Activated effector memory CD4-positive, alpha-beta T cell treated with Interleukin-2 at 50 U/mL for 16 hours (primary cell): ENCODE results near the gene MAEA.
"Not testable (repeated sequence)": the region's sequence is repeated elsewhere in the genome, so short reads cannot be mapped to it uniquely, and the experiment has no call there.

Source experiments
- DNase-seq: peaks from one replicate; pipeline ENCODE4 v3.0.0-alpha.2; 2020

Gene MAEA

DNA sequence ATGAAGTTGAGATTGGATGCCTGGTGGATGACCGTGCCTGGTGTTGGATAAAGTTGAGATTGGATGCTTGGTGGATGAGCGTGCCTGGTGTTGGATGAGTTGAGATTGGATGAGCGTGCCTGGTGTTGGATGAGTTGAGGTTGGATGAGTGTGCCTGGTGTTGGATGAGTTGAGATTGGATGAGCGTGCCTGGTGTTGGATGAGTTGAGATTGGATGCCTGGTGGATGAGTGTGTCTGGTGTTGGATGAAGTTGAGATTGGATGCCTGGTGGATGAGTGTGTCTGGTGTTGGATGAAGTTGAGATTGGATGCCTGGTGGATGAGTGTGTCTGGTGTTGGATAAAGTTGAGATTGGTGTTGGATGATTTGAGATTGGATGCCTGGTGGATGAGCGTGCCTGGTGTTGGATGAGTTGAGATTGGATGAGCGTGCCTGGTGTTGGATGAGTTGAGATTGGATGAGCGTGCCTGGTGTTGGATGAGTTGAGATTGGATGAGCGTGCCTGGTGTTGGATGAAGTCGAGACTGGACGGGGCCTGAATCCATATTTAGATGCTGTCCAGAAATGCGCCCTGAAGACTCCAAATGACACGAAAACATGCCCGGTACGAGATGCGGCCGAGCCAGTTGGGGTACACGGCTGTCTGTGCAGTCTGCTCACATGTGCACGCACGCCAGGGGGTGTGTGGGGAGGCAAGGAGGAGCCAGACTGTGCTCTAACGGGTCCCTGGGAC lies 34.9 kb downstream of the MAEA start:
- not testable (repeated sequence) for DNase-seq

DNA sequence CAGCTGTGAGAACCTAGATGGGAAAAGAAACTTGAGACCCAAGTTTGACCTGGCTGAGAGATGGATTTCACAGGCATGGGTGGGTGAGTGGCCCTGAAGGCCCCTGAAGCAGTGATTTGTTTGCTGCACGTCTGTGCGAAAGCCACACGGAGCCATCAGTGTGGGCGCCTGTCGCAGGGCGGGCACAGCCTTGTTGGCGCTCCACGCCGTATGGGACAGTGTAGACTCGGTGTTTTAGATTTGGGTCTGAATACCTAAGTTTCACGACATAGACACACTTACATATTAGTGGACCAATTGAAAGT lies 35.4 kb downstream of the MAEA start:
- DNase-seq: no peak

DNA sequence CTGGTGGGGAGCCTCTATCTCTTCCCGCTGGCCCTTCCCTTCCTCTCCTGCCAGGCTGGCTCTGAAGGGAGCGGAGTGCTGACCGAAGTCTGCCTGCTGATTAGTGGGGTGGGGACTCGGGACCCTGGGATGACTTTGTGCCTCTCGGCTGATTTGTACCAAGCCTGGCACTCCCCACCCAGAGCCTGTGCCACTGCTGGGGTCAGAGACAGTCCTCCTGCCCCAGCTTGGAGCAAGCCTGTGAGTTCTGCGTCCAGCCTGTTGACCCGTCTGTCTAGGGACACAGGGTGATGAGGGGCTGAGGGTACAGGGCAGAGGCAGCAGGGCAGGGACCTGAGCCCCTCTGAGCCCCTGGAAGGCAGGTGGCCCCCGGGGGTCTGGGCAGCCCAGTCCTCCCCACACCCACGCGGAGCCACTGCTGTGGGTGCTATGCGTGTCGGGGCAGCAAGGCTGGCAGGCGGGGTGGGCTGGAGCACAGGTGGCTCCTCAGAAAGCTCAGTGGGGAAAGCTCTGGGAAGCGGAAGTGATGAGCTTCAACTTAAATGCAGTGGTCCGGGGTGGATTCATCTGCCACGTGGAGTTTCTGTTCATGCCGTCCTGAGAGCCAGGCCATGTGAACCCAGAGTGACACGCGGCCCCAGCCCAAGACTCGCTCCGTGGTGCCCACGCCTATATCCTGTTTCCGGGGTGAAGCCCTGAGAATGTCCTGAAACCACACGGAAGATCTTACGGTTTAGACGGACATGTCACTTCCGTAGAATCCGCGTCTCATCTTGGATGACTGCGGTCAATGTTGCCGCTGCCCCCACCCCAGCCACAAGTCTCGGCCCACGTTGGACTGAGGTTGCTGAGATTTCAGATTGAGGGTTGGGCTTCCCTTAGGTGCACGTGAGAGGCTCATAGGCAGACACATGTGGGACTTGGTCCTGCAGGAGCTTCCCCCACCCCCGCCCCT lies 36.3 kb downstream of the MAEA start:
- no peak for DNase-seq

DNA sequence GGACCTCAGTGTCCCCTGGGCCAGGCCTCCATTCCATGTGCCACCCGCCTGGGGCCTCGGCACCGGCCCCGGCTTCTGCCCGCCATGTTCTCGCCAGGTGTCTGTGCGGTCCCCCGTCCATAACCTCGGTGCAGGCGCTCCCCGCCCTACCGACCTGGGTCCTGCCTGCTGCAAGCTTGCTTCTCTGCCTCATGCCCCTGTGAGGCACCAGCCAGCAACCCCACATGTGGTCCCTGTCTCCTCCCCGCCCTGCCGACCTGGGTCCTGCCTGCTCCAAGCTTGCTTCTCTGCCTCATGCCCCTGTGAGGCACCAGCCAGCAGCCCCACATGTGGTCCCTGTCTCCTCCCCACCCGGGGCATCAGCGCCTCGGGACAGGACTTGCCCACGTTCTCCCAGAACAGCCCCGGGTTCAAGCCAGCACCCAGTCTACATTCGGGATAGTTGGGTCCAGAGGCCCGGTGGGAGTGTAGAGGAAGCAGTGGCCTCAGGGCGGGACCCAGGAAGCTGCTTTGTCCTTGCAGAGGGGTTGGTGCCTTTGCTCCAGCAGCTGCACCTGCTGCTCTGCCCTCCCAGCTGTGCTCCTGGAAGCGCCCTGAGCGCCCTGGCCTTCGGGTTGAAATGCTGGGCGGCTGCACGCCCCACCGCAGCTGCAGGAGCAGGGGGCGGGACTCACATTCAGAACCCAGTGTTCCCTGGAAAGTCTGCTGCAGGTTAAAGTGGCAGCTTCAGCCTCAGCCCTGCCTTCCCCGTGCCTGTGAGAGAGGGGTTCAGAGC lies 37.2 kb downstream of the MAEA start:
- no peak for DNase-seq

DNA sequence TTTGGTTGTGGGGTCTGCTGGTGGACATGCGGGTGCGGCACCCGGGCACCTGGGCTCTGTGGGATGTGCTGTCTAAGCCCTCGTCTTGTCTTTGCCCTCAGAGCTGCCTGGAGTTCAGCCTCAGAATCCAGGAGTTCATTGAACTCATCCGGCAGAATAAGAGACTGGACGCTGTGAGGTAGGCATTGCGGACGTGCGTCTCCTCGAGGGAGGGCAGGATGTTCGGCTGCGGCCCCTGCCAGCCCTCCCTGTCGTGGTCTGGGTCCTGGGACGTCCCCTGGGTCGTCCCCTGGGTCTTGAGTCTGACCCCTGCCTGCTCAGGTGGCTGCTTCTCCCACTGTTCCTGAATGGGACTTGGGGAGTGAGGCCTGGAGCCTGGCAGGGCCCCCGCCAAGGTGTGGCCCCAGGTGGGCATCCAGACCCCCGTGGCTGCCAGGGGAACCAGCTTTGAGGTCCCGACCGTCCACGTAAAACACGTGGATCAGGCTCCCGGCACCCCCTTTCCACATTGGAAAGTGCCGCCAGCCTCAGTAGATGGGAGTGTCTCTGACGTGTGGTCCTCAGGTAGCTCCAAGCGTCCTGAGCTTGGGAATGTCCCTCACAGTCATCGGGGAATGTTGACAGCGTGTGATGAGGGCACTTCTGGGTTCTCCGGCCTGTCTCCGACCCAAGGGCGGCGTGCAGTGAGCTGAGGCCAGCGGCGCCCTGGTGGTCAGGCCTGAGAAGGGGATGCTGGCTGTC lies 38.0 kb downstream of the MAEA start:
- no peak for DNase-seq

DNA sequence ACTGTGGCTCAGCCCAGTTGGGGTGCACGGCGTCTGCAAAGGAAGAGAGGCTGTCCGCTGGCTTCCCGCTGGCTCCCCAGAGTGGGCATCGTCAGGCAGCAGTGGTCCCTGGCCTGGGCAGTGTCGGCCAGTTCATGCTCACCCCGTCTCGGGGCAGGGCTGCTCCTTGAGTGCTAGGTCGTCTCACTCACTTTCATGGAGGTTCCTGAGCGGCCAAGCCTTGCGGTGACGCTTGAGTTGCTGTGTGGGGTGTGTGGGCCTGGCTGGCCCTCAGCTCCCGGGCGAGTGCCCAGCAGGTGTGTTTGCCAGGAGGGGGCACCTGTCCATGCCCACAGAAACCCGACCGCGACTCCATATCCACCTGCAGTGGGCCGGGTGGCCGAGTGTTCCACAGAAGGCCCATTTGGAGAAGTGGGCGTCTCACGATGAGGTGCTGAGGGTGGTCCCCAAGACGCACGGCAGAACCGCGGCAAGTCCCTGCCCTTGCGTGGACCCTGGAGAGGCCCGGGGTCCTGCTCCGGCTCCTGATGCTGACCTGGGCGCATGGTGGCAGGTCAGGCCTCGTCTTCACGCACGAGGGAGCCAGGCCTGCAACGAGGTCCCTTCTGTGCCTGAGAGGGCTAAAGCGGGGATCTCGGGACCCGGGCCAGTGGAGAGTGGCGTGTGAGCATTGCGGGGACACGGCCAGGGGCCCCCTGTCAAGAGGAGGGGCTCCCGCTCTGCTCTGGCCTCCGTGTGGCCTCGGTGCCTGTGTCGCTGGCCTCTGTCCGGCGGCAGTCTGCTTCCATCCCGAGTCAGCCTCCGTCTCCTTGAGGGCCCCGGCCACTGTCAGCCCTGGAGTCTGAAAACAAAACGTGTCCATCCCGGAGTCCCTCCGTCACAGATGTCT lies 38.8 kb downstream of the MAEA start:
- DNase-seq: no peak

DNA sequence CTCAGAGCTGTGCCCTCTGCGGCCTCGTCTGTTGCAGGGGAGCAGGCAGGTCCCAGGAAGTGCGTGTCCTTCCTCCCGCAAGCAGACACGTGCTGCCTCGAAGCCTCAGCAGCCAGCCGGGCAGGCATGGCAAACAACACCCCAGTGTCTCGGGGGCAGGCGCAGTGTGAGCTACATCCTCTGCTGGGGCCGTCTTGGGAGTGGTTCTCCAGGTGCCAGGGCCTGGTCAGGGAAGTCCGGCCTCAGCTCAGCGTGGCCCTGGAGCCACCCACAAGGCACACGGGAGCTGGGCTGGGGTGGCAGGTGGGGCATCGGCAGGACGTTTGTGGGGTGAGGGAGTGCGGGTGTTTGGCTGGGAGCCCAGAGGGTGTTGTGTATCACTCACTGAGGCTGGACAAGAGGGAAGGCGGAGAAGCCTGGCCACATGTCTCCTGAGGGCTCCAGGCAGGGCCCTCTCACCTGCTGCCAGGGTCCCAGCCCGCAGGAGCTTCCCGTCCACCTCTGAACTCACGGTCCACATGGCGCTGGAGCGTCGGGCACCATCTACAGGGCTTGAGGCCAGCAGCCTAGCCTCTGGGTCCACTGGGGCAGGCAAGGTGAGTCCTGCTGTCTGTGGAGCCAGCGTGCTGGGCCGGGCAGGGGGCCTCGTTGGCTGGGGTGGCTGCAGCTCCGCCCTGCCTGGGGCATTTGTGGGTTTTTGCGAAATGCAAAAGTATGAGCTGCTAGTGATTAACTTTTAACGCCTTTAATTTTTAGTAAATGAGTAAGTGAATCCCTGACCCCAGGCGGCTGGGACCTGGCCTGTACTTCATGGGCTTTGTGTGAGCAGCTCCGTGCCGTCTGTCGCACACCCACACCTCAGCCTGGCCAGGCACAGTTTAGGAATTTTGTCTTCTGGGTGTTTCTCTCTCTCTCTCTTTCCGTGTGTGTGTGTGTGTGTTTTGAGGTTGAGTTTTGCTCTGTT lies 40.0 kb downstream of the MAEA start:
- DNase-seq: peak; percentile 25

DNA sequence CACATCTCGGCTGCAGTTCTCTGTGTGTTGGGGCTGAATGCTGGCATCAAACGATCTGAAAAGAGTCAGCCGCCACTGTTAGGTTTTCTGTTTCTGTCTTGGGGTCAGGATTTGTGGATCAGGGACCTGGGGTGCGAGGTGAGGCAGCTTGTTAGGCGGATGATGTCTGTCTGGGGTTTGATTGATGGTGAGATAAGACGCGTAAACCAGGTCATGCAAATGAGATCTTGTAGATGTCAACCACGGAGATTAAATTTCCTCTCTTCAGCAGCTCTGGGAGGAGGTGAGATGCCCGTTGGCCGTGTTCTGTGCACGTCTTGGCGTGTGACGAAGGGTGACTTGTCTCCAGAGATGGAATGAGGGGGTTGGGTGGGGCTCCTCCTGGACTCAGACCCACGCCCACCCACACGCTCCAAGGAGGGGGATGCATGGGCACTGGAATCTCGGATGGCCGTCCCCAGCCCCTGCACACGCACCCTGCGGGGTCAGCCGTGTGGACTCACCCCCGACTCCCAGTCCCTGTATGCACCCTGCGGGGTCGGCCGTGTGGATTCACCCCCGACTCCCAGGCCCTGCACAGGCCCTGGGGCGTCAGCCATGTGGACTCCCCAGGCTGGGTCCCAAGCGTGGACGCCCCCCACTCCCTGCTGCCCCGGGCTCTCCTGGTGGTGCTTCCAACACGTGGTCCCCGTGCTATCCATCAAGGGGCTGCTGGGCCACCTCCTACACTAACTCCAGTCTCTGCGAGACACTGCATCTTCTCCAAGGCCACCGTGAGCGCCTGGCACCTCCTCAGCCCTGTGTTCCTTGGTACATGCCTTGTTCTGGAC lies 41.3 kb downstream of the MAEA start:
- DNase-seq: peak; percentile 55

DNA sequence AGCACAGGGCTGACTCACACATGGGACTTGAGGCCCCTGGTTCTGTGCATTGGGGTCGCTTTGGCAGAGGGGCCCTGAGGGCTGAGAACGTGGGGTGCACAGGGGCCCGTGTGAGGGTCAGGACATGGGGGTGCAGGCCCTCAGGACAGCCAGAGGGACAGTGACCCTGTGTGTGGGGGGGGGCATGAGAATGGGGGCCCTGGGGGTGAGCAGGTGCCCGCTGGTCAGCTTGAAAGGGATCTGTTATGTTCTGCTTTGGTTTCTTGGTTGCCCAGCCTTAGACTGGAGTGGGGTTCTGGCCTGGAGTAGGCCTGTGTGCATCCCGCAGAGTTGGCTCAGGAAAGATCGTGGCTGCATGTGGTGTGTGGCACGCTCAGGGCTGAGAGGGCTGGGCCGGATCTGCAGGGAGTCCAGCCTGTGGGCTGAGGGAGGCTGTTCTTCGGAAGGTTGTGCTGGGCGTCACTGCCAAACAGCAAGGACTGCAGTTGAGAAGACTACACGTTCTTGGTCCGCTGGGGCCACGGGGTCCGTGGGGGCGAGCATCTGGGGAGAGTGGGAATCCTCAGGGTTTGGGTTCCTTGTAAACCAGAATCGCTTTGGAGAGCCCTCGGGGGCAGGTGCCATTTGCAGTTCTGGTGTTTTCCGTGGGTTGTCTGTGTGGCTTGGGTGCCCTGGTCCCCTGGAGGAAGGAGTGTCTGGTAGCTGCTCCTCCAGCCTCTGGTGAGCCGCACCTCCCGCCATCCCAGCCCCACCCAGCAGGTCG lies 42.1 kb downstream of the MAEA start:
- DNase-seq: no peak

DNA sequence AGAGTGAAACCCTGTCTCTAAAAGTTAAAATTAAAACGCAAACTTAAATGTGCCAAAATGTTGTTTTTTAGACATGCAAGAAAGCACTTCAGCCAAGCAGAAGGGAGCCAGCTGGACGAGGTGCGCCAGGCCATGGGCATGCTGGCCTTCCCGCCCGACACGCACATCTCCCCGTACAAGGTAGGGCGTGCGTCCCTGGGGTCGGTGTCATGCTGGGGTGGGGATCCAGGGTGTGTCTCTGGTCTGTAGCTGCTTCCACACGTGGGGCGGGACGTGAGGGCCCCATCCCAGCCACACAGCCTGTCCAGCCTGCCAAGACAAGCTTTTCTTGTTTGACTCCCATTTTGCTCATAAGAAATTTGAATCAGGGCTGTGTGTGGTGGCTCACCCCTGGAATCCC lies 43.0 kb downstream of the MAEA start:
- no peak for DNase-seq

DNA sequence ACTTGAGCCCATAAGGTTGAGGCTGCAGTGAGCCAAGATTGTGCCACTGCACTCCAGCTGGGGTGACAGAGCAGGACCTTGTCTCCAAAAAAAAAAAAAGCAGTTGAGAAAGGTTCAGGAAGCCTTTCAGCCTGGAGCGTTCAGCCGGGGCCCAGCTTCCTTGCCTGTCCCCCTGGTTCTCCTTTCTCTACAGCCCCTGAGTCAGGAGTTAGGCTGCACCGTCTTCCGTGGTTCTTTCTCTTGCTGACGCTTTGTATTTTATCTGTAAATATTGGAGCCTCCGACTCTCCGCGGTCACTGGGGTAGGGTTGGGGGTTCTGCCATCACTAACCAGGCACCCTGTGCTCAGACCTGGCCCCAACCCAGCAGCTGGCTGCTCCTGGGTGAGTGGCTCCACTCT lies 43.6 kb downstream of the MAEA start:
- no peak for DNase-seq

DNA sequence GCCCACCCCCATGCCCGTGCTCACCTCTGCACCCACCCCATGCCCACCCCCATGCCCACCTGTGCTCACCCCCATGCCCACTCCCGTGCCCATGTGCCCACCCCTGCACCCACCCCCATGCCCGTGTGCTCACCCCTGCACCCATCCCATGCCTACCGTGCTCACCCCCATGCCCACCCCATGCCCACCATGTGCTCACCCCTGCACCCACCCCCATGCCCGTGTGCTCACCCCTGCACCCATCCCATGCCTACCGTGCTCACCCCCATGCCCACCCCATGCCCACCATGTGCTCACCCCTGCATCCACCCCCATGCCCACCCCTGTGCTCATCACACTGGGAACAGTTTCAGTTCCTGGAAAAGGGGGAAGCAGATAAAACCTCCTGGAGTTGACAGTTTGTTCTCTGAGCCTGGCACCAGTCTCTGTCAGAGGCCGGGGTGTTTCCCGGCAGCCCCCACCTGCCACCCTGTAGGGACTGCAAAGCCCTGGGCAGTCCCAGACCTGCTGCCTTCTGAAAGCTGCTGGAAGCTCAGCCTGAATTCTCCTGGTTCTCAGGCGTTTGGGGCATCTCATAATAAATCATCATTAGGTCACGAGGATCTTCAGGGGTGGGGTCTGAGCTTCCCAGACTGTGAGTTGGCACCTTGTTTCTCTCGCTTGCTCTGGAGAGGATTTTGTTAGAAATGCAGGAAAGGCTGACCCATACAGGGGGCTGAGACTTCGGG lies 44.3 kb downstream of the MAEA start:
- not testable (repeated sequence) for DNase-seq

DNA sequence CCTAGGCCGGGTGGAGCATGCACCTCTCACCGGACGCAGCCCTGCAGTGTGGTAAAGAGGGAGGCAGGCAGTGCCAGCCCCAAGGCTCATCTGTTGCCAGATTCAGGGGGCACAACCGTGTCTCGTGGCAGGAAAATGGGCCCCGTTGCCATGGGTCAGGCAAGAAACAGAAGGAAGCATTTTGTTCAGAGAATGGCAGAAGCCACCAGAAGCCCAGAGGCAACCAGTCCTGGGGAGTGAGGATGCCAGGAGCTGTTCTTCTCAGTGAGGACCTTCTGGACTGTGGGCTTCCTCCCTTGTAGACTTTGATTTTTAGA lies 44.8 kb downstream of the MAEA start:
- no peak for DNase-seq

DNA sequence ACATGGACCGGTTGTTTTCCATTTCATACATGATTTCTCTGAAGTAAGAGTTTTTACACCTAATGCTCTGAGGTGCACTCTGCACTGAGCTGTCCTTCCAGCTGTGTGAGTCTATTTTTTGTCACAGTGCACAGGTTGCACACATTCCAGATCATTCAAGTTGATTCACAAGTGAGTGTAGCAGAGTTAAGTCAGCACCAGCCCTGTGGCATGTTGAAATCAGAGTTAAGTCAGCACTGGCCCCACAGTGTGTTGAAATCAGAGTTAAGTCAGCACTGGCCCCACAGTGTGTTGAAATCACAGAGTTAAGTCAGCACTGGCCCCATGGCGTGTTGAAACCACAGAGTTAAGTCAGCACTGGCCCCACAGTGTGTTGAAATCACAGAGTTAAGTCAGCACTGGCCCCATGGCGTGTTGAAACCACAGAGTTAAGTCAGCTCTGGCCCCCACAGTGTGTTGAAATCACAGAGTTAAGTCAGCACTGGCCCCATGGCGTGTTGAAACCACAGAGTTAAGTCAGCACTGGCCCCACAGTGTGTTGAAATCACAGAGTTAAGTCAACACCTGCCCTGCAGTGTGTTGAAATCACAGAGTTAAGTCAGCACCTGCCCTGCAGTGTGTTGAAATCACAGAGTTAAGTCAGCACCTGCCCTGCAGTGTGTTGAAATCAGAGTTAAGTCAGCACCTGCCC lies 45.6 kb downstream of the MAEA start:
- DNase-seq: not testable (repeated sequence)

DNA sequence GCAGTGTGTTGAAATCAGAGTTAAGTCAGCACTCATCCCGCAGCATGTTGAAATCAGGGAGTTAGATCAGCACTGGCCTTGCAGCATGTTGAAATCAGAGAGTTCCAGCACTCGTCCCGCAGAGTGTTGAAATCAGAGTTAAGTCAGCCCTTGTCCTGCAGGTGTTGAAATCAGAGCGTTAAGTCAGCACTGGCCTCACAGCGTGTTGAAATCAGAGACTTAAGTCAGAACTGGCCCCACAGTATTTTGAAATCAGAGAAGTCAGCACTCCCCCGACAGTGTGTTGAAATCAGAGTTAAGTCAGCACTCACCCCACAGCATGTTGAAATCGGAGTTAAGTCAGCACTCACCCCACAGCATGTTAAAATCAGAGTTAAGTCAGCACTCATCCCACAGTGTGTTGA lies 46.4 kb downstream of the MAEA start:
- no peak for DNase-seq

DNA sequence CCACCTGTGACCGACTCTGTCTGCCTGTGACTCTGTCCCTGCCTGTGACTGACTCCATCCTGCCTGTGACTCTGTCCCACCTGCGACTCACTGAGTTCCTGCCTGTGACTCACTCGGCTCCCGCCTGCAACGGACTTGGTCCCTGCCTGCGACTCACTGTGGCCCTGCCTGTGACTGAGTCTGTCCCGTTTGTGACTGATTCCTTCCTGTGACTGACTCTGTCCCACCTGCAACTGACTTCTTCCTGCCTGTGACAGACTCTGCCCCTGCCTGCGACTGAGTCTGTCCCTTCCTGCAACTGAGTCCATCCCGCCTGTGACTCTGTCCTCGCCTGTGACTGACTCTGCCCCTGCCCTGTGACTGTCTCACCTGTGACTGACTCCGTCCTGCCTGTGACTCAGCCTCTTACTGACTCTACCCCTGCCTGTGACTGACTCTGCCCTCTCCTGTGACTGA lies 47.7 kb downstream of the MAEA start:
- no peak for DNase-seq

DNA sequence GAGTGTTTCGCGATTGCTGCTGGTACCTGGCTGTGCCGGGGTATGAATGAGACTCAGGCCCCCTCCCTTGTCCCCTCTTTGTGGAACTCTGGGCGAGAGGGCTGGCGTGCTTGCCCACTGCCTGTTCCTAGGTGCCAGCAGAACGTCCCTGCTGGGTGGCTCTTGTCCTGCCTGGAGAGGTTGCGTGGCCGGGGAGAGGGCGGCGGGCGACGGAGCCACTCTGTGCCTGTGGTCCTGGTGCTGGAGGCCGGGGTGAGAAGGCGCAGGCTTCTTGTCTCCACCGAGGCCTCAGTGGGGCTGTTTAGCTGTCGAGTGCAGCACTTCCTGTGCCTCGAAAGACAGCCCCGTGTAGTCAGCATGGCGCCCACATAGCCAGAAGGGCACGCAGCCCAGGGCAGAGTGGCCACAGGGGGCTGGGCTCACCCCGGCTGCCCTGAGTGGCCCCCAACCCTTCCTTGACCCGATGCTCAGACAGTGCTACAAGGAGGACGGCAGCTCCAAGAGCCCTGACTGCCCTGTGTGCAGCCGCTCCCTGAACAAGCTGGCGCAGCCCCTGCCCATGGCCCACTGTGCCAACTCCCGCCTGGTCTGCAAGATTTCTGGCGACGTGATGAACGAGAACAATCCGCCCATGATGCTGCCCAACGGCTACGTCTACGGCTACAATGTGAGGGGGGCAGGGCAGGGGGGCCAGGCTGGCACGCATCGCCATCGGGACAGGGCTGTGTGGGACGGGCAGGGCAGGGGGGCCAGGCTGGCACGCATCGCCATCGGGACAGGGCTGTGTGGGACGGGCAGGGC lies 48.5 kb downstream of the MAEA start:
- no peak for DNase-seq
